ENCODE results near the gene SLC25A22.

Gene SLC25A22

DNA sequence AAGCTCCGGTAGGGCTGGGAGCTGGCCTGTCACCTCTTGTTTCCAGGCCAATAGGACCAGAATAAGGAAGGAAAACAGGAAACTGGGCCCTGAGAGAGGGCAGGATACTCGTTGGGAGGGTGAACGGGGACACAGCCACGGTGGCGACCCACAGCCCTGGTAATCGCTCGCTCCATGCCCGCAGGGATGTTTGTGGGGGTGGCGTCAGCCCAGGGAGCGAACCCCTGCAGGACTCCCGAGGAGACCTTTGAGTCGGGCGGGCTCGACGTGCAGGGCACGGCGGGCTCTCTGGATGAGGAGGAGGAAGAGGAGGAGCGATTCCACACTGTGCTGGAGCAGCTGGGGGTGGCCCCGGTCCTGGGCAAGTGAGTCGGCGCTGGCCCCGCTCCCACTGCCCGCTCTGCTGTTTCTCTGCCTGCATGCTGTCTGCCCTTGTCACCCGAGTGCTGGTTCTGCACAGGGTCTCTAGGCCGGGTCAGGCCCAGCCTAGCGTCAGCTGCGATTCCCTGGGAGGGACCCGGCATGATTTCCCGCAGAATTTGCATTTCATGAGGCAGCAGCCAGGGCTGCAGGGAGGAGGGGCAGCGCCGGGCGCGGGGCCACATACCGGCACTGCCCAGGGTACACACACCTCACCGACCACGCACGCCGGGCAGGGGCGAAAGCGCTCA is 31.2 kb upstream of the SLC25A22 start:
- TF ChIP-seq POLR2AphosphoS5 (IDR thresholded peaks at IDR 0.05; ENCODE audit: low read depth, low read length): peak; percentile 66; the same call in 1 of the 2 replicates
- TF ChIP-seq TAF1 (IDR thresholded peaks at IDR 0.05; ENCODE audit: borderline replicate concordance, insufficient read depth, low read length): peak; percentile 61; the same call in 1 of the 2 replicates
- peak; percentile 76; the same call in 1 of the 2 replicates for TF ChIP-seq SIN3A (IDR thresholded peaks at IDR 0.05; ENCODE audit: borderline replicate concordance, insufficient read depth, low read length)
- TF ChIP-seq FOXP2 (optimal IDR thresholded peaks at IDR 0.05; ENCODE audit: borderline replicate concordance, extremely low read depth, extremely low read length, insufficient read depth): no peak
- peak in 1 of 2 experiments; percentile 40; a peak in 1 of 4 replicates for TF ChIP-seq REST (IDR thresholded peaks at IDR 0.05; ENCODE audit: insufficient read depth in 1 of 2, low read depth in 2 of 2, low read length in 2 of 2)

DNA sequence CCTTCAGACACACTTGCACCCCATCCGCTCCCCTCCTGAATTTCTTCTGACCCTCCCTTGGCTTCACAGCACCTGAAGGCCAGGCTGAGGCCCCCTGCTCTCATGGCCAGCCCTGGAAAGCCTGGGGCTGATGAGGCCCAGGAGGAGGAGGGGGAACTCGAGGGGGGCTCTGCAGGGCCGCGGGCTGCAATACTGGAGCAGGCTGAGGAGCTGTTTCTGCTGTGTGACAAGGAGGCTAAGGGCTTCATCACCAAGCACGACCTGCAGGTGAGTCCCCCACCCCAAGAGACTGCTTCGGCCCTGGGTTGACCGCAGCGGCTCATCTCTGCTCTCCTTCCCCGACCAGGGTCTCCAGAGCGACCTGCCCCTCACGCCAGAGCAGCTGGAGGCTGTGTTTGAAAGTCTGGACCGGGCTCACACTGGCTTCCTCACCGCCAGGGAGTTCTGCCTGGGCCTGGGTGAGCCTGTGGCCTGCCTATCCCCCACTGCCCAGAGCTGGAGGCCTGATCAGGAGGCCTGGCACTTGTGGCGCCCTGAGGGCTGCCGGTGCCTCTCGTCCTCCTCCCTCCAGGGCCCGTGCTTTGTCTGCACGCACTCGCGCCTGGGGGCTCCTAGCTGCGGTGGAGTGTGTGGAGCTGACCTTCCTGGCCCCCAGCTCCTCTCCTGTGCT is 30.6 kb upstream of the SLC25A22 start:
- TF ChIP-seq REST (IDR thresholded peaks at IDR 0.05; ENCODE audit: insufficient read depth in 1 of 2, low read depth in 2 of 2, low read length in 2 of 2) (no peak), POLR2AphosphoS5 (IDR thresholded peaks at IDR 0.05; ENCODE audit: low read depth, low read length) (no peak)

GRCh38 chr11:827897-828192 is 29.8 kb upstream of the SLC25A22 start, which contains the start of gene CRACR2B:
Gene CRACR2B (plus strand): TSS chr11:827919. CDS start chr11:828608, 689 bp downstream.
- TF ChIP-seq POLR2AphosphoS5 (IDR thresholded peaks at IDR 0.05; ENCODE audit: low read depth, low read length) (no peak), SIN3A (IDR thresholded peaks at IDR 0.05; ENCODE audit: borderline replicate concordance, insufficient read depth, low read length) (no peak), REST (IDR thresholded peaks at IDR 0.05; ENCODE audit: insufficient read depth in 1 of 2, low read depth in 2 of 2, low read length in 2 of 2) (no peak), FOXP2 (optimal IDR thresholded peaks at IDR 0.05; ENCODE audit: borderline replicate concordance, extremely low read depth, extremely low read length, insufficient read depth) (no peak), TAF1 (IDR thresholded peaks at IDR 0.05; ENCODE audit: borderline replicate concordance, insufficient read depth, low read length) (no peak)

DNA sequence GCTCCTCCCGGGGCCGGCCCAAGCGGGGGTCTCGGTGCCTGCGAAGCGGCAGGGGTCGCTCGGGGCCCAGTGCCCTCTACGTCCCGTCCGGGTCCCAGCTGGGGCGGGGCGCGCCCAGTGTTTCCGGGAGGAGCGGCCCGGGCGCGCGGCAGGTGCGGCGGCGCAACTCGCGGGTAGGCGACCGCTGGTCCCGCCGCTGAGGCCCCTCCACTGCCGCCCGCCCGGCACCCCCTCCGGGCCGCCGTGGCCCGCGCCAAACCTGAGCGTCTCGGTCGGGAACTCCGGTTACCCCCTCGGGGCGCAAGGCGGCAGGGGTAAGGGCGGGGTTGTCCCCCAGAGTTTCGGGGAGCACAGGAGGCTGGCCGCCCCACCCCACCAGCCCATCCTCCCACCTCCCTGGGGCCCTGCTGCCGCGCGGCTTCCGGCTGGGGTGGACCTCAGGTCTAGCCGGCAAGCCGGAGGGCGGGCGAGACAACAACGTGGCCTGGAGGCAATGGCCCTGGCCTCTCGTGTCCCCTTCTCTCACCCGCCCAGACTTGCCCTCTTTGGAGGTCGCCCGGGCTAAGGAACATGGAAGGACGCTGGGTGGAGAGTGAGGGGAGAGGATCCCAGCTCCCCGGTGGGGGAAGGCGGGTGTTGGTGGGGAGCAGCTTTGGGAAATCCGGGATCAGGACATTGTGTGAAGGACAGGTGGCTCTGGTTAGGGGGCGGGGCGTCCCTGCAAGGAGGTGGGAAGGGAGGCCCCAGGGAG is 29.2 kb upstream of the SLC25A22 start:
- TF ChIP-seq SIN3A (IDR thresholded peaks at IDR 0.05; ENCODE audit: borderline replicate concordance, insufficient read depth, low read length): no peak
- TF ChIP-seq REST (IDR thresholded peaks at IDR 0.05; ENCODE audit: insufficient read depth in 1 of 2, low read depth in 2 of 2, low read length in 2 of 2): no peak
- no peak for TF ChIP-seq FOXP2 (optimal IDR thresholded peaks at IDR 0.05; ENCODE audit: borderline replicate concordance, extremely low read depth, extremely low read length, insufficient read depth)
